AG20443 (cell line): Measurements from ENCODE around the gene ISYNA1.
"Not testable (repeated sequence)": the region's sequence is repeated elsewhere in the genome, so short reads cannot be mapped to it uniquely, and the experiment has no call there.

Source experiments
- DNase-seq: peaks from one replicate; pipeline ENCODE4 v3.0.0; 2012; ENCODE audit warnings: low spot score, mixed read lengths

Gene ISYNA1

DNA sequence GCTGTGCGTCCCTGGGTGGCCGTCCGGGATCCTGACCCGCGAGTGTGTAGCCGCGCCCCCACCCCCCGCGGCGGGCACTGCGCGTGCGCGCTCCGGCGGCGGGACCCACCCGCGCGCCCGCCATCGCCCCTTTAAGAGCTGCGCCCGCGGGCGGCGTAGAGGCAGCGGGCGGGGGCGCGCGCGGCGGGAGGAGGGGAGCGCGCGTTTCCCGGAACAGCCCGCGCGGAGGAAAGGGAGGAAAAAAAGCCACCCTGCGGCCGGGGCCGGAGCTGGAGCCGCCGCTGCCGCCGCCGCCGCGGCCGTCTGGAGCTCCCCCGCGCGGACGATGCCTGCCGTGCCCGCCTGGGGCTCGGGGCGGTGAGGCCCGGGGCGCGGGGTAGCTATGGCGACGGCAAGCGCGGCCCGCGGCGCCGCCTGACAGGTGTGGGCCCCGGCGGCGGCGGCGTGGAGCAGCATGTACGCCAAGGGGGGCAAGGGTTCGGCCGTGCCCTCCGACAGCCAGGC, 18.7 kb downstream of the ISYNA1 start, which contains the start of gene SSBP4:
TSS of gene SSBP4 (plus strand) at position 204 of the 504 bp plus-strand sequence. CDS start at position 455, 251 bp downstream.
- peak; percentile 97 for DNase-seq

DNA sequence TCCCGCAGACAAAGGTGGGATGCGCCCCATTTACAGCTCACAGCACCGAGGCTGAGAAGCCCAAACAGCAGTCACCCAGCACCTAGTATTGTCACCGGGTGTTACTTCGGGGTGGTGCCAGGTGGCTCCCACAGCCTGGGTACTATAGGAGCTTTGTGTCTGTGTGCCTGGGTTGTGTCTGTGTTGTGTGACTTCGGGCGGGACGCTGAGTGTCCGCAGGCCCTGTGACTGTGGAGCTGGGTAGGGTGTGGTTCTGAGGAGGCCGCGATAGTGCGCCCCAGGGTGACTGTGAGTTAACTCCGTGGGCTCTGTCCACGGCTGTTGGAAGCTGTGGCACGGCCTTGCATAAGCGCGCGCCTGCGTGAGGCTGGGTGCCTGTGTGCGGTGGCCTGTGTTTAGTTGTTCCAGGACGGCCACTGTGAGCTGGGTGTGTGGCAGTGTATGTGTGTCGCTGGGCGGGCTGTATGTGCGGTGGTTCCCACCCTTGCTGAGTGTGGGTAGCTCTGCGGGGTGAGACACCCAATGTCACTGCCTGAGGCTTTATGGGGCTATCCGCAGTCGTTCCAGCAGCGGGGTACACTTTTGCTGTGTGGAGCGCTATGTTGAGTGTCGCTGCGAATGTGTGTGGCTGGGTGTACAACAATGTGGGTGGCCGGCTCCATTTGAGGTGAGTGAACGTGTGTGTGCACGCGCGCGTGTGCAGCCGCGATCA, 19.3 kb downstream of the ISYNA1 start:
- no peak for DNase-seq

- no peak for DNase-seq
These were observed 19.9 kb downstream of the ISYNA1 start for GRCh38 chr19:18418029-18418482.

- DNase-seq = peak; percentile 74
These were observed 20.5 kb downstream of the ISYNA1 start for GRCh38 chr19:18417250-18418028.

DNA sequence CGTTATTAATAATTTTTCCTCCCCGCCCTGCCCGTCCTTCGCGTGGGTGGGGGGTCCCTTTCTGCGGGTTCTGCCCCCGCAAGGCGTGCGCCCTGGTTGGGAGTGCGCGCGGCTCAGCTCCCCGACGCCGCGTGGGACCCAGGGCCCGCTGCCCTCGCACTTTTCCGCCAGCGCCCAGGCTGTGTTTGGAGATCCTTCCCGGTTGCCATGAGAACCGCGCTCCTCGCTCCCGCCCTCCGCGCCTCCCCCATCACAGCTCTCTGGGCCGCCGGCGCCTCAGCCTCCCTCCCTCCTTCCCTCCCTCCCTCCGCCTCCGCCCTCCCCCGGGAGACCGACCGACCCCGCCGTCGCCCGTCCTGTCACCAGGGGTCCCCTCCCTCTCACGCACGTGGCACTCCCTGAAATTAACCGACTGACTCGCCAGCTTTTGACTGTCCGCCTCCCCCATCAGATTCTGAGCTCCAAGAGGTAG, 21.1 kb downstream of the ISYNA1 start:
- peak; percentile 91 for DNase-seq

DNA sequence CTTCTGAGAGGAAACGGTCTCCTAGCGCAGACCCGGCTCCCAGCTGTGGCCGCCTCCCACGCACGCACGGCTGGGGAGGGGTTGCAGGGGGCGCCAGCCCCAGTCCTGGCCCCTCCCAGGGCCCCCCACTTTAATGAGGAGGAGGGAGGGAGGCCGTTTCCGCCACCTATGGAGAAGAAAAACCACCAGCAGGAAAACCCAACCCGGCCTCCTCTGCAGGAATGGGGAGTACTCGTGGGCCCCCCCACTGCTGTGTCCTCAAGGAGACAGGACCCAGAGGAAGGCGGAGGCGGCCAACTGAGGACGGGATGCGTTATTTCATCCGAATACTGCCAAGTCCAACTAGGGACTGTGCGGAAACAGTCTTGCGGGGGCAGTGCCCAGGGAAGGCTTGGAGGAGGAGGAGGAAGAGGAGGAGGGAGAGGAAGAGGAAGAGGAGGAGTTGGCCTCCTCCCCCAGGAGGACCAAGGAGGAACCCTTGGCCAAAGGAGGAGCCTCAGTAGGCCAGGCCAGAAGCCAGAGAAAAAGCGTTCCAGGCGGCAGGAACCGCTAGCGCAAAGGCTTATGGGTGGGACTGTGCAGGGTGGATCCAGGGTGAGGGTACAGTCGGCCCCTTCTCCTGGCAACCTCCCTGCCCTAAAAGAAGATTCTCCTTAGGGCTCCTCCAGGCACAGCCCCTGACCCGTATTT, 22.6 kb downstream of the ISYNA1 start:
- DNase-seq = peak; percentile 67

DNA sequence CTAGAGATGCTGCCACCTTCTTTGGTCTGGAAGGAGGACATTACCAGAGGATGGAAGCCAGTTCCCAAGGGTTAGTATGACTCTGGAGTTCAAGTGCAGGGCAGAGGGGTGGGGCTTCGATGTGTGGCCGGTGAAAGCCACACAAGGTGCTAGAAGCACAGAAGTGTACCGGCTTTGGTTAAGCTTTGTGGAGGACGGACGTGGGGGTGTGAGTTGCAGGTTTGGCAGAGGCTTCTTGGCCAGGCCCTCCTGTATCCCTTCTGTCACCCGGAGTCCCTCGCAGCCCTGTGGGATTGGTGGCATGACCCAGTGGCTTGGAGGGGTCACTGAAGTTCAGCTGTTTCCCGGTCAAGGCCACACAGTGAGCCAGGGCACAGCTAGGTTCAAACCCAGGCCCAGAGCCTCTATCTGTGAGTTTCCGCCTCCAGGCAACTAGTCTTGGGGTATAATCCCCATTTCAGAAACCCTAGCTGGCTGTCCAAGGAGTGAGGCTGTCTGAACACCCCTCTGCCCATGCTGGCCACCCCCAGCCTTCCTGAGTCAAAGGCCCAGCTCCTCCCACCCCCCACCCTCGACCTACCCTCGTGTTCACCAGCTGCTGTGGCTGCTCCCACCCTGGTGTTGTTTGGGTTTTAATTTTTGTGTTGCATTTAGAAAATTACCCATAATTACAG, 23.3 kb downstream of the ISYNA1 start:
- DNase-seq = no peak

GRCh38 chr19:18412610-18413239, 25.2 kb downstream of the ISYNA1 start:
- no peak for DNase-seq

DNA sequence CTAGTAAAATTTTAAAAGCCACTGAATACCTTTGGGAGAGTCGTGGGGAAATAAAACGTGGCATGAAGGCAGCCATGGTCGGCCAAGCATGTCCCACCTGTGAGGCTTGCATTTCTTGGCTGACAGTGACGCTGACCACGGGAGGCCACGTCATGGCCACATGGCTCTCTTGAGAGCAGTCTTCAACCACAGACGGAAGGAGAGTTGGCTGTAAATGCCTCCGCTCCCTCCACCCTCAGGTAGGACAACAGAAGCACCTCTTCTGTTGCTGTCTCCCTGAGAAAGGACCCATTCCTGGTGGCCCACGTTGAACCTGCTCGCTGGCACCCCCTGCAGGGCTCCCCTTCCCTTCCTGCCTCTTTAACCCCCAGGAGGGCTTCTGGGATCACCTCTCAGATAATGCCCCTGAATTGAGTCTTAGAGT, 29.9 kb downstream of the ISYNA1 start:
- no peak for DNase-seq

- no peak for DNase-seq
These were observed 31.2 kb downstream of the ISYNA1 start for GRCh38 chr19:18406749-18407148.

DNA sequence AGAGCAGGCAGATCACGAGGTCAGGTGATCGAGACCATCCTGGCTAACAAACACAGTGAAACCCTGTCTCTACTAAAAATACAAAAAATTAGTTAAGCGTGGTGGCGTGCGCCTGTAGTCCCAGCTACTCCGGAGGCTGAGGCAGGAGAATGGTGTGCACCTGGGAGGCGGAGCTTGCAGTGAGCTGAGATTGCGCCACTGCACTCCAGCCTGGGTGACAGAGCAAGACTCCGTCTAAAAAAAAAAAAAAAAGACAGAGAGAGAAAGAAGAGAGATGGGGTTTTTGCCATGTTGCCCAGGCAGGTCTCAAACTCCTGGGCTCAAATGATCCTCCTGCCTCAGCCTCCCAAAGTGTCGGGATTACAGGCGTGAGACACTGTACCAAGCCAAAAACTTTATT, 32.2 kb downstream of the ISYNA1 start:
- DNase-seq = not testable (repeated sequence)

- not testable (repeated sequence) for DNase-seq
These were observed 35.3 kb downstream of the ISYNA1 start for GRCh38 chr19:18402455-18403248.

DNA sequence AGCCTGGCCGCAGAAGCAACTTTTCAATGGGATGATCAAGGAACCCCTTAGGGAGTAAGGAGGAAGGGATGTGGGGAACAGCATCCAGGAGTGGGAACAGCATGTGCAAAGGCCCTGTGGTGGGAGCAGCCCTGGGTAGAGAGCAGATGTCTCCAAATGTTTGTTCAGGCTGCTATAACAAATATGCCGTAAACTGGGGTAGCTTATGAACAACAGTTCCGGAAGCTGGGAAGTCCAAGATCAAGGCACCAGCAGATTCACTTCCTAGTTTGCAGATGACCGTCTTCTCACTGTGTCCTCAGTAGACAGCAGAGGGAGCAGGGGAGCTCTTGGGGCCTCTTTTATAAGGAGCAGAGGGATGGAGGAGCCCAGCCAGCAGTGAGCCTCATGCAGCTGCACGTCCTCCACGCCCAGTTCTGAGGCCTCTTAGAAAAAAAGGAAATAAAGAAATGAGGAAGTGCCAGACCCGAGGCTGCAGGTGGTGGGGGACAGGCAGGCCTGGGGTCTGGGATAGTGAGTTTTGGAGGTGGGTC, 36.3 kb downstream of the ISYNA1 start:
- peak; percentile 64 for DNase-seq

DNA sequence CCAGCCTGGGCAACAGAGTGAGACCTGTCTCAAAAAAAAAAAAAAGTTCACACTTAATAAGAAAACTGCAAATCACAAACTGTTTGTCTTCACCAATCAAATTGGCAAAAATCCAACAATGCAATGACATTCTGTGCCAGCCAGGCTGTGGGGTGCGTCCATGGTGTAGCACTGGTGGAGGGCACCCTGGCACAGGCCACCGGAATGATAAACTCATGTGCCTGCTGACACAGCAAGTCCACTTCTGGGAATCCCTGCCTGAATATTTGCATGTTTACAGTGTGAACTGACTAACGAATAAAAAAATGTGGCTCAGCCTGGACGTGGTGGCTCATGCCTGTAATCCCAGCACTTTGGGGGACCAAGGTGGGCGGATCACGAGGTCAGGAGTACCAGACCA, 38.9 kb downstream of the ISYNA1 start:
- DNase-seq = peak; percentile 65

DNA sequence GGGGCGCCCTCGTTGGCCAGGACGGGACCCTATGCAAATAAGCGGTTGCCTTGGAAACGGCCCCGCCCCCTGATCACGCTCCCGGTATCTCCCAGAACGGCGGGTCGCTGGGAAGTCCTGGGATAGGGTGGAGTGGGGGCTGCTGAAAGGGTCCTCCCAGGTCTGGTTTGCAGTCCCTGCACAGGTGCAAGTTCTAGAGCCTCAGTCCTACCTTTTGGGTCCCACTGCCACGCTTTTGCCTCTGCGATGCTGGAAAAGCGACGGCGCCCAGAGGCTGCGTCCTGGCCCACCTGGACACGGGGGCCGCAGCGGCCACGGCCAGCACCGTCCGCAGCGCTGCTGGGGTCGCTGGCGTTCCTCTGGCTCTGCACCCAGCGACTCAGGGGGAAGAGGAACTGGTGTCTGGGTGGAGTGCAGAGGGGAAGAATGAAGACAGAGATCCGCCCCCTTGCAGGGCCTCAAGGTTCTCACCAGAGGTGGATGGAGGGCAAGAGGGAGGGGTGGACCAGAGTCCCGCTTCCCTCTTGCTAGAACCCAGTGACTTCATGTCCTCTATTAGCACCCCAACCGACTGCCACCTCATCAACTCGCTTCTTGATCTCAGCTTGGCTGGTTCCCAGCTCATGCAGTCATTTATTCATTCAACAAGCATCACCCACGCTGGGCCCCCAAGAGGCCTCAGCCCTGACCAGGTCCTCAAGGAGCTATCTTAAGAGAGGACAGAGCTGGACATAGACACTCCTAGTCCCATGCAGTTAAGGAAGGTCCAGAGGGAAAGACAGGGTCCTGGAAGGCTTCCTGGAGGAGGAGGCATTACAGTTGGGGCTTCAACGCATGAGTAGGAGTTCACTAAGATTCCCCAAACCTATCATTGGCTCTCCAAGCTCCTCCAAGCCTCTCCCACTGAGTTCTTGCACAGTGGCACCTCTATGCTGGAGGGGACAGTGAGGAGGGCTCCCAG, 40.4 kb downstream of the ISYNA1 start, which contains the start of gene LRRC25:
TSS of gene LRRC25 (minus strand) at position 381 of the 961 bp plus-strand sequence. CDS start 659 bp downstream, outside the sequence.
- DNase-seq = no peak

DNA sequence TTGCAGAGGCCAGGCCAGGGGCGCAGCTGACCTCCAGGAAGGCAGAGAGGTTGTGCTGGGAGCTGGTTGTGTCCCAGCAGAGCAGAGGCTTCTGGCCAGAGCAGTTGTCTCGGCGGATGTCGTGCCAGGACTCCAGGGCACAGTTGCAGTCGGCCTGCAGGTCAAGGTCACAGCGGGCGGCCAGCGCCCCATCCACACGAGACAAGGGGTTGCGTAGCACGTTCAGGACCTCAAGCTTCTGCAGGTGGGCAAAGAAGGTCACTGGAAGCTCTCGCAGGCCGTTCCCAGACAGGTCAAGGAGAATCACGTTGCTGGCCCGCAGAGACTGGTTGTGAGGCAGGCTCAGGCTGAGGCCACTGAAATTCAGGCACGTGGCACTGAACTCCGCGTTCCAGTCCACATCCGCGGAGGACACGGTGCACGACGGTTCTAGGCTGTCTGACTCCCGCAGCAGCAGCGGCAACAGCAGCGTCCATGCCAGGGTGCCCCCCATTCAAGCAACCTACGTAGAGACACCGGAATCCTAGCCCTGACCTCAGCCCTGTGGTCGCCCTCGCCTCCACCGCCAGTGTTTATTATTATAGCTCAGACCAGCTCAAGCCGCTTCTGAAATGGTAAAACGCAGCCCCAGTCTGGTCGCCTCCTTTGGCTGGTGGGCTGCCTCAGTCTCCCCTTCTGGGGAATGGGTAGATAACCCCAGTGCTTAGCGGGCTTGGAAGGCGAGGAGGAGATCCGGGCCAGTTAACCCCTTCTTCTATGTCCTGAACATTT, 41.3 kb downstream of the ISYNA1 start:
- no peak for DNase-seq

DNA sequence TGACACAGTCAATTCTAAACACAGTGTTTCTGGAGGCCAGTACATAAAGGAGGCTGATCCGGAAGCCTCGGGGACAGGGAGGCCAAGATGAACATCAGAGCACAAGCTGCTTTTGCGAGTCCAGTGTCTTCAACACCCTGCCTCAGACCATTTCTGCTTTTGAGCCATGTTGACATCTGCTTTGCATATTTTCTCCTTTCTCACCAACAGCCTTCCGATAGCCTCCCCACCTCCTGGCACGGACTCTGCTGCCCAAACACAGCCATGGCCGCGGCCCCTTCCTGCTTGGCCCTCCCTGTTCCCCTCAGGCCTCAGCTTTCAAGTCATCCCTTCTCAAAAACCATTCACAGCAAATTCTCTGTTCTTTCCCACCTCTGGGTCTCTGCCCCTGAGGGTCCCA, 44.1 kb downstream of the ISYNA1 start:
- DNase-seq = no peak

GRCh38 chr19:18392926-18393325, 45.0 kb downstream of the ISYNA1 start:
- no peak for DNase-seq
